Measurements from ENCODE around the gene NOL8.

NOL8 gene

DNA sequence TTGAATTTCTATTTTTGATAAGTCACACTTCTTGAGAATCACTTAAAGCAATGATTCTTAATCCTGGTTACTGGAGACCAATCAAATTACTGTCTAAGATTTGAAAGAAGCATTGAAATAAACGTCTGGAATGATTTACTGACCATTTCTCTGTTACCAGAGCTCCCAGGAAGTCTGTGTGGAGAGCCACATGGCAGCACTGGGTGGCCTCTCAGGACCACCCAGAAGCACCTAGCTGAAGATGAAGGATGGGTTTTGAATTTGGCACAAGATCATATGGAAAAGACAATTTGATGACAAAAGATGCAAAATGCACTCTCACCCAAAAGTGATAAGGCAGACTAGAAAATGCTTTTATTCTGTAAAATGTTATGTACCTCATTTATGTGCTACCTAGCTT, 62.0 kb downstream of the NOL8 start:
- no peak for DNase-seq

DNA sequence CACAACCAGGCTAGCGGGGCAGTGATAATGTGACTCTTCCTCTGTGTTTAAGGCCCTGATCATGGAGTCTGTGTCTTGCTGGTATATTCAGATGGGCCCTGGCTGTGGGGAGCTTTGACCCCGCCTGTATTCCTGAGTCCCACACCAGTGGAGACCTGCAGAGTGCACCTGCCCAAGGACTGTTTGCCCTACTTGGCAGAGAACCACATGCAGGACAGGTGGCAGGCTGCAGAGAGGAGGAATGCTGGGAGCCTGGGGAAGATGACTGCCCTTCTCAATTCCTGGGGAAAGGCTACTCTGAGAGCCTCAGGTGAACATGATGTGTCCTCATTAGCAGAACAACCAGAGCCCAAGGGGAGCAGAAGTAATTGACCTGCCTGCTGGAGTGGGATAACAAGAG, 67.8 kb downstream of the NOL8 start:
- DNase-seq: no peak

DNA sequence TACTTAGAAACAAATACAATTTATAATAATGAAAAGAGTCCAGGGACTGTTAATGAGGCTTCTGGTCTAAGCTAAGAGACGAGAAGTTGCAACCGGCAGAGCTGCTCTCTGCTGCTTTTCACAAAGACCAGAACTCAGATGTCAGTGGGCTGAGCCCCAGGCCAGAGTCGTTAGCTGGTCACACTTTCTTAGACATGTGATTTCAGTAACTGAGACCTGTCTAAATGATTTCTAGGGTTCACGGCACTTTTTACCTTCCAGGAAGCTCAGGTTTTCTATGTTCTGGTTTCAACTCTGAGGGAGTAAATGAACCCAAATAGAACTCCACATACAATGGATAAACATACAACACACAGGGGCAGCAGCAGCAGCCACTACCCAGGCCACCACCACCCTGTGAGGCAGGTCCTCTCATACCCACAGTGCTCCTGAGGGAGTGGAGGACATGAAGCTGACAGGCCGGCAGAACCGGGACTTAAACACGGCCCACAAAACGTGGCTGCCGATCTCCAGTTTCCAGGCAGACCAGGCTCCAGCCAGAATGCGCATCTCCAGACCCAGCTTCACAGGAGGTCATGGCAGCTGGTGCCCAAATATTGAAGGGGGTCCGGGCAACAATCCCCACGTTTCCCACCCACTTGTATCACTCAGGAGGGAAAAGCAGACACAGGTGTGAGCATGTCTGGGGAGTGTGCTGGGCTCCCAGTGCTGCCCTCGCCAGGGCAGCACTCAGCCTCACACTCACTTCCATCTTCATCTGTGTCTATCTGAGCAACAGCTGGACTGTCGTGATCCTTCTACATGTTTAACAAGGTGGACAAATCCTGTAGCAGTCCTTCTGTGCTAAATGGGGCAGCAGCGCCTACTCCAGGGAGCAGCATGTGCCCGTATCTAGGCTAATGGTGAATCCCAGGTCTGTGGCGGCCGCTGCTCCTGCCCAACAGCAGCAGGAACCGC, 70.5 kb downstream of the NOL8 start:
- DNase-seq: no peak

DNA sequence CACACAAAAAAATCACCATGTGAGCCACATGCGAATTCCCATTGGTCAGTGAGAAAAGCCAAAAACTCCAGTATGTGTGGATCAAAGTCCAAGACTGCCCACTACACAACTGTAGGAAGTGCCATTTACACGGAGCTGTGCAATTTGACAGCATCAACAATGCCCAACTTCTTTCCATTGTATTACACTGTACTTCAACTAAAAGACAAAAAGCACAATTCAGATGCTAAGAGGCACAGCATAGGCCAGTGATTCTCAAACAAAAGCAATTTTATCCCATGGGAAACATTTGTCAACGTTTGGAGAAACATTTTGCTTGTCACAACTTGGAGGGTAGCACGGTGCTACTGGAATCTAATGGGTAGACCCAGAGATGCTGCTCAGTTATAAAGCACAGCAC, 71.5 kb downstream of the NOL8 start:
- no peak for DNase-seq

DNA sequence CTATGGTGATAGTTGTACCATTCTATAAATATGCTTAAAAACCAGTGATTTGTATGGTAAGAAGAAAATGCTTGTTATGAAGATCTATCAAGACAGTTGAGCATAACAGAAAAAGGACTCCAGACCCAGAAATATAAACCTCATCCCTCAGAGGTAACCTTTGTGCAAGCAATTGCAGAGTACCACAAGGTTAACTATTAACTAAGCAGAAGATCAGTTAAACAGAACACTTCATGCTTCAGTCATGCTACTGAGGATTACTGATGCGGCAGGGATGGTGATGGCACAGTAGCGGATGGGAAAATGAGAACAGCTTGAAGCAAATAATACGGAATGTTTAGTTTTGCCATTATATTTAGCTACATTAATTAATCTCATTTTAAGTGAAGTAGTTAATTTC, 77.2 kb downstream of the NOL8 start:
- no peak for DNase-seq
